DND-41 (cell line): ENCODE data around the gene TMC7.

Experiments
- ATAC-seq: fragments of 200-7000 bp; cut with Tn5 transposase; 3 replicates; pipeline ENCODE4 v1.9.1; 2021; ENCODE audit warnings: low read depth; ENCODE audit not compliant: insufficient read depth
- DNase-seq: peaks from one replicate; pipeline ENCODE4 v3.0.0-alpha.2; 2020
- H2AFZ ChIP-seq: 2 replicates; pipeline ENCODE4 v1.6.0; 2012; ENCODE audit warnings: low read depth, low read length
- H3K27ac ChIP-seq: 2 replicates; pipeline ENCODE4 v1.5.1; 2012; ENCODE audit warnings: low read length, inconsistent platforms
- H3K27me3 ChIP-seq: fragments of 200-600 bp; sonication (generic); 2 replicates; pipeline ENCODE4 v1.6.0; 2012; ENCODE audit warnings: low read length, mild to moderate bottlenecking, inconsistent platforms; ENCODE audit not compliant: insufficient read depth, poor library complexity
- H3K36me3 ChIP-seq: 2 replicates; pipeline ENCODE4 v1.5.1; 2012; ENCODE audit warnings: low read length, inconsistent platforms; ENCODE audit not compliant: insufficient read depth
- H3K4me1 ChIP-seq: 2 replicates; pipeline ENCODE4 v1.5.1; 2012; ENCODE audit warnings: mild to moderate bottlenecking, low read length; ENCODE audit not compliant: insufficient read depth
- H3K4me2 ChIP-seq: 2 replicates; pipeline ENCODE4 v1.6.0; 2012; ENCODE audit warnings: mild to moderate bottlenecking, moderate library complexity, low read length, inconsistent platforms; ENCODE audit not compliant: insufficient read depth
- H3K4me3 ChIP-seq, 2 experiments: fragments of 200-600 bp in 1 of 2; shearing (Covaris generic) in 1 of 2; 2 replicates each; pipeline ENCODE4 v1.5.1; 2012 to 2016; ENCODE audit warnings: inconsistent platforms in 2 of 2, low read length in 2 of 2, mild to moderate bottlenecking in 2 of 2, low read depth in 1 of 2, moderate library complexity in 1 of 2
- H3K79me2 ChIP-seq: 2 replicates; pipeline ENCODE4 v1.6.0; 2012; ENCODE audit warnings: low read length, inconsistent platforms; ENCODE audit not compliant: insufficient read depth
- H3K9ac ChIP-seq: 2 replicates; pipeline ENCODE4 v1.6.0; 2012; ENCODE audit warnings: low read depth, mild to moderate bottlenecking, inconsistent platforms, low read length, moderate library complexity
- H3K9me3 ChIP-seq: 2 replicates; pipeline ENCODE4 v1.5.1; 2012; ENCODE audit warnings: low read length, moderate library complexity, mild to moderate bottlenecking, inconsistent platforms; ENCODE audit not compliant: insufficient read depth, severe bottlenecking
- H4K20me1 ChIP-seq: 2 replicates; pipeline ENCODE4 v1.6.0; 2012; ENCODE audit warnings: low read length; ENCODE audit not compliant: insufficient read depth
- EZH2 ChIP-seq: IDR thresholded peaks from 3 replicates; pipeline ENCODE4 v1.6.1; 2012; ENCODE audit warnings: borderline replicate concordance, low read depth, mild to moderate bottlenecking, moderate library complexity, low read length, inconsistent platforms; ENCODE audit not compliant: severe bottlenecking
- TF ChIP-seq, protein P1 (sequence below): IDR thresholded peaks from 2 replicates; pipeline ENCODE4 v1.5.1; 2012; ENCODE audit warnings: borderline replicate concordance, low read length, moderate library complexity, mild to moderate bottlenecking; ENCODE audit not compliant: poor library complexity, severe bottlenecking; ENCODE audit errors: extremely low read depth

Gene TMC7

GRCh38 chr16:18966791-18967190 lies 16.9 kb upstream of the TMC7 start:
- Histone ChIP-seq H3K36me3 (no peaks in the 10 kb centered on the region), H3K4me1 (peaks cover 7% of the 10 kb centered on the region), H3K4me3 (no peak overlapping the region), H2AFZ (no peak overlapping the region), H3K27ac (no peak overlapping the region), H3K9me3 (no peaks in the 10 kb centered on the region), H3K79me2 (no peaks in the 10 kb centered on the region), H3K27me3 (no peaks in the 10 kb centered on the region), H3K9ac (no peak overlapping the region), H4K20me1 (no peaks in the 10 kb centered on the region), H3K4me2 (no peak overlapping the region)
- DNase-seq (no peak), ATAC-seq (no peak)
- TF ChIP-seq, protein P1, sequence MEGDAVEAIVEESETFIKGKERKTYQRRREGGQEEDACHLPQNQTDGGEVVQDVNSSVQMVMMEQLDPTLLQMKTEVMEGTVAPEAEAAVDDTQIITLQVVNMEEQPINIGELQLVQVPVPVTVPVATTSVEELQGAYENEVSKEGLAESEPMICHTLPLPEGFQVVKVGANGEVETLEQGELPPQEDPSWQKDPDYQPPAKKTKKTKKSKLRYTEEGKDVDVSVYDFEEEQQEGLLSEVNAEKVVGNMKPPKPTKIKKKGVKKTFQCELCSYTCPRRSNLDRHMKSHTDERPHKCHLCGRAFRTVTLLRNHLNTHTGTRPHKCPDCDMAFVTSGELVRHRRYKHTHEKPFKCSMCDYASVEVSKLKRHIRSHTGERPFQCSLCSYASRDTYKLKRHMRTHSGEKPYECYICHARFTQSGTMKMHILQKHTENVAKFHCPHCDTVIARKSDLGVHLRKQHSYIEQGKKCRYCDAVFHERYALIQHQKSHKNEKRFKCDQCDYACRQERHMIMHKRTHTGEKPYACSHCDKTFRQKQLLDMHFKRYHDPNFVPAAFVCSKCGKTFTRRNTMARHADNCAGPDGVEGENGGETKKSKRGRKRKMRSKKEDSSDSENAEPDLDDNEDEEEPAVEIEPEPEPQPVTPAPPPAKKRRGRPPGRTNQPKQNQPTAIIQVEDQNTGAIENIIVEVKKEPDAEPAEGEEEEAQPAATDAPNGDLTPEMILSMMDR, result no peak
- TF ChIP-seq EZH2, result no peak

GRCh38 chr16:18969050-18969854 lies 14.5 kb upstream of the TMC7 start:
- Histone ChIP-seq H3K79me2 (no peaks in the 10 kb centered on the region), H3K36me3 (no peaks in the 10 kb centered on the region), H2AFZ (peak overlapping the region; percentile 72), H3K4me3 (peak overlapping the region in 1 of 2 experiments; percentile 42; a peak in 3 of 4 replicates), H3K27ac (0 out of 2 replicates have a peak overlapping the region, but pooled peaks have one; percentile 11), H3K9ac (peak overlapping the region; percentile 36; the same call in 1 of the 2 replicates), H3K9me3 (no peaks in the 10 kb centered on the region), H4K20me1 (no peaks in the 10 kb centered on the region), H3K27me3 (no peaks in the 10 kb centered on the region), H3K4me1 (peaks cover 7% of the 10 kb centered on the region), H3K4me2 (peak overlapping the region; percentile 57)
- TF ChIP-seq EZH2, result no peak
- TF ChIP-seq, protein P1, result peak; percentile 93
- ATAC-seq, result peak; percentile 100
- DNase-seq, result peak; percentile 83

- H3K9ac ChIP-seq, result no peak overlapping the region
- H2AFZ ChIP-seq, result no peak overlapping the region
- TF ChIP-seq, protein P1, result no peak
- H3K79me2 ChIP-seq, result no peaks in the 10 kb centered on the region
- H3K4me3 ChIP-seq, result no peak overlapping the region
- H3K9me3 ChIP-seq, result no peaks in the 10 kb centered on the region
- H3K36me3 ChIP-seq, result no peaks in the 10 kb centered on the region
- no peaks in the 10 kb centered on the region for H3K27me3 ChIP-seq
- ATAC-seq, result no peak
- no peaks in the 10 kb centered on the region for H4K20me1 ChIP-seq
- H3K4me2 ChIP-seq, result no peak overlapping the region
- peaks cover 7% of the 10 kb centered on the region for H3K4me1 ChIP-seq
- DNase-seq, result no peak
- H3K27ac ChIP-seq, result no peak overlapping the region
Observed at GRCh38 chr16:18969855-18970240, 13.9 kb upstream of the TMC7 start.

DNA sequence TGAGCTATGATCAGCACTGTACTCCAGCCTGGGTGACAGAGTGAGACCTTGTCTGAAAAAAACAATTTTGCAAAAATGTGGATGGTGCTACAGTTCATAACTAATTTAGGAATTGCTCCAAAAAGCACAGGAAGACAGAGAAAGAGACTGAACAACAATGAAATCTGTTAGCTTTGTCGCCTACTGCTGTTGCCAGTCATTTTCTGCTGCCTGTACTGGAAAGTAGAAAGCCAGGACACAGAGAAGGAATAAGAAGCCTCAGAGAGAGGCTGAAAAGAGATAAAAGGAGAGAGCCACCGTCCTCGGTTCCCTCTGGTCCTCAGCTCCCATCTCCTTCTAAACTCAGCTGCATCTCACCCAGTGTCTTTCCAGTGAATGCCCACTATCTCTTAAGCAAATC lies 8.6 kb upstream of the TMC7 start:
- H3K79me2 ChIP-seq, result no peaks in the 10 kb centered on the region
- DNase-seq, result no peak
- H3K27me3 ChIP-seq, result peaks cover 7% of the 10 kb centered on the region
- no peaks in the 10 kb centered on the region for H3K4me1 ChIP-seq
- no peak for ATAC-seq
- H3K4me2 ChIP-seq, result no peak overlapping the region
- H3K9me3 ChIP-seq, result no peaks in the 10 kb centered on the region
- no peaks in the 10 kb centered on the region for H3K36me3 ChIP-seq
- H4K20me1 ChIP-seq, result no peaks in the 10 kb centered on the region
- TF ChIP-seq EZH2, result no peak
- TF ChIP-seq, protein P1, result no peak
- no peak overlapping the region for H3K4me3 ChIP-seq
- no peak overlapping the region for H2AFZ ChIP-seq
- no peak overlapping the region for H3K9ac ChIP-seq
- H3K27ac ChIP-seq, result no peak overlapping the region
